Measurements from ENCODE around the gene ATP5F1D.

The ATP5F1D gene

GRCh38 chr19:1220976-1221903, 20.3 kb upstream of the ATP5F1D start:
- no peak for DNase-seq

GRCh38 chr19:1221904-1222255, 19.7 kb upstream of the ATP5F1D start:
- no peak for DNase-seq

DNA sequence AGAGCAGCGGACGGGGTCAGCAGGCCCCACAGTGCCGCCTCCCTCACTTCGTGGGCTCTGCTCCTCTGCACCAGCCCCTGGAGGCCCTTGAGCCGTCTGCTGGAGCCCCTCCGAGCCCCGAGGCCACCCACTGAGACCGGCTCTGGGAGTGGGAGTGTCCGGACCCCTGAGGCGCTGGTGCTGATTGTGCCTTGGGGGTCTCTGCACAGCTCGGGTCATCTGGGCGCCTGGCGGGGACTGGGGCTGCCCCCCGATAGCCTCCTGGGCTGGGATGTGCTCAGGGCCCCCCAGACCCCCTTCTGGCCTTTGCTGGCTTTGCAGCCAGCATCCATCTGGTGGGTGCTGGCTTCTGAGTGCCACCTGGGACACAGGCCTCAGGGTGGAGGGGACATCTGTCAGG, 19.2 kb upstream of the ATP5F1D start:
- DNase-seq, result no peak

GRCh38 chr19:1223018-1223855, 18.3 kb upstream of the ATP5F1D start:
- peak; percentile 12 for DNase-seq

GRCh38 chr19:1224047-1224825, 17.3 kb upstream of the ATP5F1D start:
- no peak for DNase-seq

DNA sequence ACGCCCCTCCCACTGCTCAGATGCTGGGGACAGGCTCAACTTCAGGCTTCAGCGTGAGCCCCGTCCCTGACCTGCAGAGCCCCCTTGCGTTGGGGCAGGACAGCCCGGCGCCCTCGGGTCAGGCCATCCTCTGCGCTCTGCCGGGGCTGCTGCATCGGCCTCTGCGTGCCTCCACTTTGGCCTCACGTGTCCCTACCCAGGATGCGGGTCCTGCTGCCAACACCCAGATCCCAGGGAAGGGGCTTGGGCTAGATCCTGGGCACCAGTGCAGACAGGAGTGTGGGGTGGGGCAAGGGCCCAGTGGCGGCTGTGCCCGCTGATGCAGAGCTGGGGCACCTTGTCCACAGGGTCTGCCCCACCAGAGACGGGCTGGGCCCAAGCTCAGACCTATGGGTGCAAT, 16.7 kb upstream of the ATP5F1D start:
- no peak for DNase-seq

DNA sequence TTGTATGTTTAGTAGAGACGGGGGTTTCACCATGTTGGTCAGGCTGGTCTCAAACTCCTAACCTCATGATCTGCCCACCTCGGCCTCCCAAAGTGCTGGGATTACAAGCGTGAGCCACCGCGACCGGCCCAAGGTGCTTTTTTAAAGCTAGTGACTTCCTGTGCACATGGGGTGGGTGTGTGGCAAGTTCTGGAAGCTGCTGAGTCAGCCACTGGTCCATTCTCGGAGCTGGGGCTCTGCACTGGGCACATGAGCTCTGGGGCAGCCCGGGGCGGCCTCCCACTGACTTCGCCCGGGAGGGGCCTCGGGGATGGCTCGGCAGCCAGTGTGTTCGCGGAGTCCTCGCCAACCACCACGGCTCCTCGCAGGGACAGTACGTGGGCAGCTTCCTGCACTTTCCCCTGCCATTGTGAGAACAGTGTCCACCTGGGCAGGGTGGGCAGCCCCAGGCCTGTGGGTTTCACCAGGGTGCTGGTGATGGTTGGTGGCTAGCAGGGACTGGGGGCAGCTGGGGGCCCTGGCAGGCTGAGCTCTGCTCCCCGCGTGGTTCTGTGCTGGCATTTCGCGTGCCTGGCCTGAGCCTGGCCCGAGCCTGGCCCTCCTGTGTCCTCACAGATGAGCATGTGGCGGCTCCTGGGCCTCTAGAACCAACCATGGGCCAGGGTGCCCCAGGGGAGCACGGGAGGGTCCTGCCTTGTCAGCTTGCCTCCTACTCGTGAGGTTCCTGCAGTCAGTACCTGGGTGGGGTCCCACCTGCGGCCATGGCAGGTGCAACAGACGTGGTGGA, 15.9 kb upstream of the ATP5F1D start:
- DNase-seq, result no peak

DNA sequence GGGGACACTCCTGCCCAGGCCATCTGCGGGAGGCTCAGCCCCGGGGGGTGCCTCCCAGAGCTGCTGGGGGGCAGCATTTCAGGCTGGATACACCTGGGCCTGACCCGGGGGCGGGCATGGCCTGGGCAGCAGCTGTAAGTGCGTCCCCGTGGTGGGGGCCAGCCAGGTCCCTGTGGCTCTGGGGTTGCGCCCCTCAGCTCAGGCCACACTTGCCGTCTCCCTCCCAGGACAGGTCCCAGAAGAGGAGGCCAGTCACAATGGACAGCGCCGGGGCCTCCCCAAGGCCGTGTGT, 15.4 kb upstream of the ATP5F1D start:
- DNase-seq, result no peak

GRCh38 chr19:1226522-1227303, 14.8 kb upstream of the ATP5F1D start:
- DNase-seq, result no peak

- DNase-seq, result no peak
These were observed 14.1 kb upstream of the ATP5F1D start for GRCh38 chr19:1227304-1228054.

DNA sequence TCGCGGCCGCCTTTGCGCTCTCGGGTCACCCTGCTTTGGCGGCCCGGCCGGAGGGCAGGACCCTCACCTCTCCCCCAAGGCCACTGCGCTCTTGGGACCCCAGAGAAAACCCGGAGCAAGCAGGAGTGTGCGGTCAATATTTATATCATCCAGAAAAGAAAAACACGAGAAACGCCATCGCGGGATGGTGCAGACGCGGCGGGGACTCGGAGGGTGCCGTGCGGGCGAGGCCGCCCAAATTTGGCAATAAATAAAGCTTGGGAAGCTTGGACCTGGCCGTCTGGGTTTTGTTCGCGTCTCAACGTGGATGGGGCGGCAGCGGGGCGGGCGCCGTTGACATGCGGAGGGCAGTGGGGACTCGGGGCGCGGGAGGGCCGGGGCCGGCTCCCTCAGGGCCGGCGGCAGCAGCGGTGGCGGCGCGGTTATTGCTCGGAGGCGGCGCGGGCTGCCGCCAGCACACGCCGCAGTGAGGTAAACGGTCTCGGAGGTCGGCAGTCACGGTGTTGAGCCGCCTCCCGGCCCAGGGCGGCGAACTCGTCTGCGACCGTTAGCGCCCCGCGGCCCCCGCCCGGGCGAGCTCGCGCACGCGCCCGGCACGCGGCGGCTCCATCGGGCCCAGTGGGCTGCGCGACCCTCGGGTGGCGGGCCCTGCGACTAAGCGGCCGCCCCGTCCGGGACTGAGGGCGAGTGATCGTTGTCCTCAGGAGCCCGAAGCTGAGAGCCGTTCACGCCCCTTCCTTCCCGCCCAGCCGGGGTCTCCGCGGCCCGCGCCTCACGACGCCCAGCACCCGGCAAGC, 13.2 kb upstream of the ATP5F1D start:
- no peak for DNase-seq

- no peak for DNase-seq
These were observed 12.3 kb upstream of the ATP5F1D start for GRCh38 chr19:1229056-1229923.

DNA sequence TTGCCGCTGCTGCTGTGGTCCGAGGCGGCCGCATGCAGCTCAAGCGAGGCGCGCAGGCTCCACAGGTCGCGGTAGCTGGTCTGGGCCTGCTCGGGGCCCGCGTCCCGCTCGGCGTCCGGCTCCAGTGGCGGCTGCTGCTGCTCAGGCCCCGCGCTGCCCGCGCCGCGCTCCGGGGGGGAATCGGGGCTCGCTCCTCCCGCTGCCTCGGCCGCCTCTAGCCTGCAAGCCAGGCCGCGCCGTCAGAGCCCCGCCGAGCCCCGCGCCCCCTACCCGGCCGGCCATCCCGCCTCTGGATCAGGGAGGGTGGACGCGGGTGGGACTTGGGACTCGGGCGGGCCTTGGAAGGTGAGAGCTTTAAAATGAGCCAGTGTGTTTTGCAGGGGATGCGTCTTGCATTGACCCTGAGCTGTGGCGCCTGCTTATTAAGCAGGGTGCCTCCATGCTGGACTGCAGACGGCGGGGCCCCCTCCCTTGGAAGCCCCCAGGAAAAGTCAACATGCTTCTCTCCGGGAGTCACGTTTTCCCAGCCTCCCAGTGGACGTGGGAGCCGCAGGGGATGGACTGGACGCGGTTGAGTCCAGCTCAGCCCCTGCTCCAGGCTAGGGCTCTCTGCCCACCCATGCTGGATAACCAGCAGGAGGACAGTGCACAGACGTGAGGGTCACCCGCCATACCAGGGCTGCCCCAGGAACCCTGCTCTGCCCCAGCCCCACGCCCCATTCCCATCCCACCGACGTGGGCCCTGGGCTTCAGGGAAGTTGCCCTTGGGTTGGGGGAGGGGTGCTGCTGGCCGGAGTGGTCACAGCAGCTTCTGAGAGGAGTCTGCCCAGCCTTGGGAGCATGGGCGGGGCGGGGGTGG, 11.4 kb upstream of the ATP5F1D start:
- no peak for DNase-seq

DNA sequence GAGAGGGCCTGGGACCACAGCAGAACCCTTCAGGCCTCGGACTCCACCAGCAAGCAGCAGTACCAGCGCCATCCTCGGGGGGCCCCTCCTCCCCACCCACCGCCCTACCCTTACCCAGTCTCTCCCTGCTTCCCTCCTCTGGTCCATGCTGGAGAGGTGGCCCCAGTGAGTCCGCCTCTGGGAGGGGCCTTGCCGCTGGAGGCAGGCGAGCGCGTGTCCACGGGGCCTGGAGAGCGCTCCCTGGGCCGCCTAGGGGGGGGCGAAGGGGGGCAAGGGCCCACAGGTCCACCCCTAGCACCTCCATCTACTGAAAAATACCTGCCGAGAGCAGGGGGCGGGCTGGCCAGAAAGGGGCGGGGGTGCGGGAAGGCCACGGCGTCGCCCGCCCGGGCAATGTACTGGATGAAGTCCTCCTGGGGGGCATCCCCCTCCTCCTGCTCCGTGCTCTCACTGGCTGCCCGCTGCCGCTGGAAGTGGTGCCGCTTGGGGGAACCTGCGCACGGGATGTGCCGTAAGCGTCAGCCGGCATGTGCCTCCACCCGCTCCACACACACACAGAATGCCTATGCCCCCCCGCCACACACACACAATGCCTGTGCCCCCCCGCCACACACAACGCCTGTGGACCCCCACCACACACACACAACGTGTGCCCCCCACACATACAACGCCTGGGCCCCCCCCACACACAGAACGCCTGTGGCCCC, 10.6 kb upstream of the ATP5F1D start:
- no peak for DNase-seq

- no peak for DNase-seq
These were observed 9.6 kb upstream of the ATP5F1D start for GRCh38 chr19:1231729-1232637.

DNA sequence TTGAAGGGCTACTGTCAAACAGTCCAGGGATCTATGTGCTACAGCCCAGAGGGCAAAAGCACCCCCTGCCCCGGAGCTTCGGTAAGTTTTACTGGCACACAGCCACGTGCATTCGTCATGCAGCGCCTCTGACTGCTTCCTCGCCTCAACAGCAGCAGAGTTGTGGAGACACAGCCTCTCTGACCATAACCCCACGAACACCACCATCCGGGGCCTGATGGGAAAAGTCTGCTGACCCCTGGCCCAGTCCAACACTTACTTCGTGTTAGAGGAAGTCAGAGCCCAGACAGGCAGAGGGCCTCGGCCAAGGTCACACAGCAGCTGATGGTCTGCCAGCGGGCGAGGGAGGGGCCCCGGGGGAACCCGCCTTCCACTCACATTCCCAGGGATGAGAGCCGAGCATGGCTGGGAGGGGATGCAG, 8.9 kb upstream of the ATP5F1D start:
- DNase-seq, result peak; percentile 15
